SU-DHL-6 (cell line): ENCODE results near the gene COG4.

Experiments used
- H2AFZ ChIP-seq: fragments of 200-600 bp; sonication (generic); 2 replicates; pipeline ENCODE4 v1.6.1; 2014; ENCODE audit warnings: low read depth, mild to moderate bottlenecking, moderate library complexity, mixed read lengths, antibody characterized with exemption, low read length; ENCODE audit not compliant: severe bottlenecking
- H3F3A ChIP-seq: fragments of 200-600 bp; shearing (Covaris generic); 2 replicates; pipeline ENCODE4 v1.6.0; 2016; ENCODE audit warnings: antibody characterized with exemption, mild to moderate bottlenecking; ENCODE audit not compliant: insufficient read depth
- H3K27ac ChIP-seq: fragments of 200-600 bp; sonication (generic); 2 replicates; pipeline ENCODE4 v1.5.1; 2016; ENCODE audit warnings: low read depth, mild to moderate bottlenecking, low read length, moderate library complexity, mixed read lengths
- H3K27me3 ChIP-seq: fragments of 200-600 bp; sonication (generic), shearing (Covaris generic); 2 replicates; pipeline ENCODE4 v1.6.0; 2014; ENCODE audit warnings: mild to moderate bottlenecking, low read length
- H3K36me3 ChIP-seq: fragments of 200-600 bp; sonication (generic); 2 replicates; pipeline ENCODE4 v1.6.1; 2014; ENCODE audit warnings: mild to moderate bottlenecking, low read length, mixed read lengths
- H3K4me2 ChIP-seq: fragments of 300-600, 200-600 bp; shearing (Covaris generic), sonication (generic); 2 replicates; pipeline ENCODE4 v1.6.0; 2014; ENCODE audit warnings: low read length, low read depth, mild to moderate bottlenecking; ENCODE audit not compliant: poor library complexity, severe bottlenecking
- H3K4me3 ChIP-seq: fragments of 200-600 bp; sonication (generic); 2 replicates; pipeline ENCODE4 v1.5.1; 2014; ENCODE audit warnings: antibody characterized with exemption, low read length, mild to moderate bottlenecking, mixed read lengths; ENCODE audit not compliant: insufficient read depth, poor library complexity, severe bottlenecking
- H3K79me2 ChIP-seq: fragments of 200-600 bp; sonication (generic); 2 replicates; pipeline ENCODE4 v1.6.1; 2014; ENCODE audit warnings: mild to moderate bottlenecking, low read length, moderate library complexity; ENCODE audit not compliant: insufficient read depth
- H3K9ac ChIP-seq: fragments of 200-600 bp; sonication (generic); 2 replicates; pipeline ENCODE4 v1.7.0; 2014; ENCODE audit warnings: mild to moderate bottlenecking, low read length
- H3K9me2 ChIP-seq: fragments of 200-600 bp; sonication (generic); replicated peaks from 2 replicates; pipeline ENCODE4 v1.6.1; 2014; ENCODE audit warnings: low read length; ENCODE audit not compliant: insufficient read depth
- H3K9me3 ChIP-seq: fragments of 200-600 bp; sonication (generic); 2 replicates; pipeline ENCODE4 v1.6.1; 2014; ENCODE audit warnings: low read length, mixed read lengths; ENCODE audit not compliant: insufficient read depth
- H4K20me1 ChIP-seq: fragments of 200-600 bp; sonication (generic); 2 replicates; pipeline ENCODE4 v1.6.1; 2014; ENCODE audit warnings: low read depth, mild to moderate bottlenecking, antibody characterized with exemption, low read length, moderate library complexity, mixed read lengths
- CTCF ChIP-seq: fragments of 200-600 bp; sonication (generic); IDR thresholded peaks from one replicate; pipeline ENCODE4 v1.5.1; 2017; ENCODE audit warnings: antibody characterized with exemption, mild to moderate bottlenecking, low read length, moderate library complexity; ENCODE audit not compliant: insufficient read depth, poor library complexity, severe bottlenecking
- EZH2phosphoT487 ChIP-seq: fragments of 200-600 bp; sonication (generic), shearing (Covaris generic); conservative IDR thresholded peaks from 2 replicates; pipeline ENCODE4 v1.6.1; 2018; ENCODE audit warnings: mild to moderate bottlenecking, antibody characterized with exemption, low read length, moderate library complexity, mixed read lengths

COG4 gene

GRCh38 chr16:70432356-70432722, 91.0 kb downstream of the COG4 start:
- Histone ChIP-seq H3K36me3 (no peaks in the 10 kb centered on the region), H3K27me3 (no peaks in the 10 kb centered on the region), H3K27ac (peak overlapping the region; percentile 100), H2AFZ (no peak overlapping the region), H4K20me1 (no peaks in the 10 kb centered on the region), H3K4me2 (peak overlapping the region; percentile 78), H3F3A (peaks cover 53% of the 10 kb centered on the region), H3K79me2 (peaks cover 42% of the 10 kb centered on the region), H3K9me2 (no peaks in the 10 kb centered on the region), H3K4me3 (no peak overlapping the region), H3K9me3 (no peaks in the 10 kb centered on the region), H3K9ac (peak overlapping the region; percentile 22)
- TF ChIP-seq EZH2phosphoT487 (no peak), CTCF (no peak)

- Histone ChIP-seq H3K27me3 (no peaks in the 10 kb centered on the region), H3K79me2 (peaks cover 37% of the 10 kb centered on the region), H3K9me3 (no peaks in the 10 kb centered on the region), H2AFZ (no peak overlapping the region), H3K4me2 (peak overlapping the region; percentile 78), H3F3A (peaks cover 43% of the 10 kb centered on the region), H3K9ac (peak overlapping the region; percentile 51), H3K9me2 (no peaks in the 10 kb centered on the region), H3K36me3 (no peaks in the 10 kb centered on the region), H4K20me1 (no peaks in the 10 kb centered on the region), H3K27ac (peak overlapping the region; percentile 100), H3K4me3 (no peak overlapping the region)
- TF ChIP-seq EZH2phosphoT487 (no peak), CTCF (no peak)
These were observed 92.5 kb downstream of the COG4 start for GRCh38 chr16:70430667-70431536.
